ENCODE results near the gene ABCC4. TPM values are rescaled to one million over a fixed set of nuclear protein-coding genes. Genes with fewer than 3 reads are reported as not detected.

The ABCC4 gene
- polyA plus RNA-seq, 1 donor from 2014 or later = 2.4 TPM

- no peak overlapping the region for H3K27ac ChIP-seq (ENCODE audit: low read length)
- TF ChIP-seq, protein P1, sequence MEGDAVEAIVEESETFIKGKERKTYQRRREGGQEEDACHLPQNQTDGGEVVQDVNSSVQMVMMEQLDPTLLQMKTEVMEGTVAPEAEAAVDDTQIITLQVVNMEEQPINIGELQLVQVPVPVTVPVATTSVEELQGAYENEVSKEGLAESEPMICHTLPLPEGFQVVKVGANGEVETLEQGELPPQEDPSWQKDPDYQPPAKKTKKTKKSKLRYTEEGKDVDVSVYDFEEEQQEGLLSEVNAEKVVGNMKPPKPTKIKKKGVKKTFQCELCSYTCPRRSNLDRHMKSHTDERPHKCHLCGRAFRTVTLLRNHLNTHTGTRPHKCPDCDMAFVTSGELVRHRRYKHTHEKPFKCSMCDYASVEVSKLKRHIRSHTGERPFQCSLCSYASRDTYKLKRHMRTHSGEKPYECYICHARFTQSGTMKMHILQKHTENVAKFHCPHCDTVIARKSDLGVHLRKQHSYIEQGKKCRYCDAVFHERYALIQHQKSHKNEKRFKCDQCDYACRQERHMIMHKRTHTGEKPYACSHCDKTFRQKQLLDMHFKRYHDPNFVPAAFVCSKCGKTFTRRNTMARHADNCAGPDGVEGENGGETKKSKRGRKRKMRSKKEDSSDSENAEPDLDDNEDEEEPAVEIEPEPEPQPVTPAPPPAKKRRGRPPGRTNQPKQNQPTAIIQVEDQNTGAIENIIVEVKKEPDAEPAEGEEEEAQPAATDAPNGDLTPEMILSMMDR (IDR thresholded peaks at IDR 0.05; ENCODE audit: poor library complexity, severe bottlenecking) = no peak
- TF ChIP-seq MXI1 (conservative IDR thresholded peaks at IDR 0.05; ENCODE audit: poor library complexity, severe bottlenecking) (no peak), EP300 (conservative IDR thresholded peaks at IDR 0.05; ENCODE audit: poor library complexity, severe bottlenecking) (no peak), EZH2 (IDR thresholded peaks at IDR 0.05; ENCODE audit: borderline replicate concordance, insufficient read depth, low read length, poor library complexity, severe bottlenecking) (no peak), RAD21 (conservative IDR thresholded peaks at IDR 0.05) (no peak), POLR2AphosphoS5 (IDR thresholded peaks at IDR 0.05) (no peak), TAF1 (IDR thresholded peaks at IDR 0.05; ENCODE audit: low read depth) (no peak), SMC3 (conservative IDR thresholded peaks at IDR 0.05; ENCODE audit: poor library complexity) (no peak)
- TF ChIP-seq, protein P2, sequence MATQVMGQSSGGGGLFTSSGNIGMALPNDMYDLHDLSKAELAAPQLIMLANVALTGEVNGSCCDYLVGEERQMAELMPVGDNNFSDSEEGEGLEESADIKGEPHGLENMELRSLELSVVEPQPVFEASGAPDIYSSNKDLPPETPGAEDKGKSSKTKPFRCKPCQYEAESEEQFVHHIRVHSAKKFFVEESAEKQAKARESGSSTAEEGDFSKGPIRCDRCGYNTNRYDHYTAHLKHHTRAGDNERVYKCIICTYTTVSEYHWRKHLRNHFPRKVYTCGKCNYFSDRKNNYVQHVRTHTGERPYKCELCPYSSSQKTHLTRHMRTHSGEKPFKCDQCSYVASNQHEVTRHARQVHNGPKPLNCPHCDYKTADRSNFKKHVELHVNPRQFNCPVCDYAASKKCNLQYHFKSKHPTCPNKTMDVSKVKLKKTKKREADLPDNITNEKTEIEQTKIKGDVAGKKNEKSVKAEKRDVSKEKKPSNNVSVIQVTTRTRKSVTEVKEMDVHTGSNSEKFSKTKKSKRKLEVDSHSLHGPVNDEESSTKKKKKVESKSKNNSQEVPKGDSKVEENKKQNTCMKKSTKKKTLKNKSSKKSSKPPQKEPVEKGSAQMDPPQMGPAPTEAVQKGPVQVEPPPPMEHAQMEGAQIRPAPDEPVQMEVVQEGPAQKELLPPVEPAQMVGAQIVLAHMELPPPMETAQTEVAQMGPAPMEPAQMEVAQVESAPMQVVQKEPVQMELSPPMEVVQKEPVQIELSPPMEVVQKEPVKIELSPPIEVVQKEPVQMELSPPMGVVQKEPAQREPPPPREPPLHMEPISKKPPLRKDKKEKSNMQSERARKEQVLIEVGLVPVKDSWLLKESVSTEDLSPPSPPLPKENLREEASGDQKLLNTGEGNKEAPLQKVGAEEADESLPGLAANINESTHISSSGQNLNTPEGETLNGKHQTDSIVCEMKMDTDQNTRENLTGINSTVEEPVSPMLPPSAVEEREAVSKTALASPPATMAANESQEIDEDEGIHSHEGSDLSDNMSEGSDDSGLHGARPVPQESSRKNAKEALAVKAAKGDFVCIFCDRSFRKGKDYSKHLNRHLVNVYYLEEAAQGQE (IDR thresholded peaks at IDR 0.05; ENCODE audit: borderline replicate concordance) = no peak
- no peak overlapping the region for H3K4me2 ChIP-seq (ENCODE audit: low read length)
- H3F3A ChIP-seq (ENCODE audit: insufficient read depth, low read length, poor library complexity, severe bottlenecking) = no peaks in the 10 kb centered on the region
- no peaks in the 10 kb centered on the region for H3K27me3 ChIP-seq (ENCODE audit: insufficient read depth, low read depth, low read length)
- H3K4me3 ChIP-seq (ENCODE audit: low read length) = no peak overlapping the region
- H3K9me2 ChIP-seq (ENCODE audit: insufficient read depth, low read length) = no peaks in the 10 kb centered on the region
- H3K79me2 ChIP-seq (replicated peaks; ENCODE audit: insufficient read depth, low read length) = no peaks in the 10 kb centered on the region
- H3K9me3 ChIP-seq (ENCODE audit: low read length) = no peaks in the 10 kb centered on the region
- no peak overlapping the region for H2AFZ ChIP-seq (ENCODE audit: low read depth, low read length)
- H3K36me3 ChIP-seq (ENCODE audit: insufficient read depth, low read length) = no peaks in the 10 kb centered on the region
- no peak overlapping the region for H3K9ac ChIP-seq (ENCODE audit: low read length)
- H4K20me1 ChIP-seq (ENCODE audit: insufficient read depth) = no peaks in the 10 kb centered on the region
These were observed 68.1 kb downstream of the ABCC4 start for GRCh38 chr13:95233026-95233635.

GRCh38 chr13:95231393-95231792, 69.9 kb downstream of the ABCC4 start:
- Histone ChIP-seq H3K27me3 (ENCODE audit: insufficient read depth, low read depth, low read length) (no peaks in the 10 kb centered on the region), H3K79me2 (replicated peaks; ENCODE audit: insufficient read depth, low read length) (no peaks in the 10 kb centered on the region), H3K27ac (ENCODE audit: low read length) (no peak overlapping the region), H3K36me3 (ENCODE audit: insufficient read depth, low read length) (no peaks in the 10 kb centered on the region), H2AFZ (ENCODE audit: low read depth, low read length) (no peak overlapping the region), H4K20me1 (ENCODE audit: insufficient read depth) (no peaks in the 10 kb centered on the region), H3F3A (ENCODE audit: insufficient read depth, low read length, poor library complexity, severe bottlenecking) (no peaks in the 10 kb centered on the region), H3K9me3 (ENCODE audit: low read length) (no peaks in the 10 kb centered on the region), H3K4me2 (ENCODE audit: low read length) (no peak overlapping the region), H3K4me3 (ENCODE audit: low read length) (no peak overlapping the region), H3K9me2 (ENCODE audit: insufficient read depth, low read length) (no peaks in the 10 kb centered on the region), H3K9ac (ENCODE audit: low read length) (no peak overlapping the region)
- no peak for TF ChIP-seq RAD21 (conservative IDR thresholded peaks at IDR 0.05)
- TF ChIP-seq EZH2 (IDR thresholded peaks at IDR 0.05; ENCODE audit: borderline replicate concordance, insufficient read depth, low read length, poor library complexity, severe bottlenecking) = no peak
- TF ChIP-seq, protein P2 (IDR thresholded peaks at IDR 0.05; ENCODE audit: borderline replicate concordance) = no peak
- TF ChIP-seq SMC3 (conservative IDR thresholded peaks at IDR 0.05; ENCODE audit: poor library complexity) = no peak
- no peak for TF ChIP-seq POLR2AphosphoS5 (IDR thresholded peaks at IDR 0.05)
- no peak for TF ChIP-seq EP300 (conservative IDR thresholded peaks at IDR 0.05; ENCODE audit: poor library complexity, severe bottlenecking)
- TF ChIP-seq TAF1 (IDR thresholded peaks at IDR 0.05; ENCODE audit: low read depth) = no peak
- no peak for TF ChIP-seq MXI1 (conservative IDR thresholded peaks at IDR 0.05; ENCODE audit: poor library complexity, severe bottlenecking)
- TF ChIP-seq, protein P1 (IDR thresholded peaks at IDR 0.05; ENCODE audit: poor library complexity, severe bottlenecking) = no peak

Measured in neural cell (in vitro differentiated cells).